Measurements from ENCODE around the gene STK11. TPM values are rescaled to one million over a fixed set of nuclear protein-coding genes. Genes with fewer than 3 reads are reported as not detected.

Gene STK11
- total RNA-seq, 1 experiment from 2014 or later: 116 TPM

- TF ChIP-seq TCF7L2 (IDR thresholded peaks at IDR 0.05; ENCODE audit: low read depth, low read length): no peak
- no peak for TF ChIP-seq REST (IDR thresholded peaks at IDR 0.05; ENCODE audit: insufficient read depth in 1 of 2, low read depth in 2 of 2, low read length in 1 of 2)
- no peak for TF ChIP-seq SIN3A (IDR thresholded peaks at IDR 0.05; ENCODE audit: borderline replicate concordance, insufficient read depth, low read depth, low read length)
- no peak for TF ChIP-seq CTCF (IDR thresholded peaks at IDR 0.05)
- ATAC-seq: no peak
- H3K4me3 ChIP-seq (ENCODE audit: low read depth in 2 of 2, low read length in 2 of 2): no peak overlapping the region
- no peaks in the 10 kb centered on the region for H3K36me3 ChIP-seq (ENCODE audit: control insufficient read depth, insufficient read depth, low read length)
- ChIA-PET CTCF (no interaction called here), POLR2A (no interaction called here)
- no peak for DNase-seq (ENCODE audit: low read depth, low spot score)
- H3K27ac ChIP-seq (ENCODE audit: low read length): no peak overlapping the region; the same call in 1 of the 2 replicates
- peaks cover 15% of the 10 kb centered on the region for H3K4me1 ChIP-seq (ENCODE audit: control insufficient read depth, insufficient read depth, low read length)
- BruUV-seq (replicated peaks): no TSS peak
- no peaks in the 10 kb centered on the region for H3K9me3 ChIP-seq (ENCODE audit: control insufficient read depth, insufficient read depth, low read depth, low read length)
- in situ Hi-C loops (cut with HindIII; ENCODE audit: low pct_unique_long_range_greater_than_20kb, low sequenced_read_pairs): no loop called here
- H3K27me3 ChIP-seq (ENCODE audit: control insufficient read depth, insufficient read depth, low read length): no peaks in the 10 kb centered on the region
- intact Hi-C loops (cut with micrococcal nuclease; ENCODE audit: unreplicated experiment): no loop called here
These were observed 27.6 kb downstream of the STK11 start for GRCh38 chr19:1233115-1233667.

- Histone ChIP-seq H3K4me3 (ENCODE audit: low read depth in 2 of 2, low read length in 2 of 2) (no peak overlapping the region), H3K9me3 (ENCODE audit: control insufficient read depth, insufficient read depth, low read depth, low read length) (no peaks in the 10 kb centered on the region), H3K27me3 (ENCODE audit: control insufficient read depth, insufficient read depth, low read length) (no peaks in the 10 kb centered on the region), H3K4me1 (ENCODE audit: control insufficient read depth, insufficient read depth, low read length) (peaks cover 25% of the 10 kb centered on the region), H3K27ac (ENCODE audit: low read length) (no peak overlapping the region), H3K36me3 (ENCODE audit: control insufficient read depth, insufficient read depth, low read length) (no peaks in the 10 kb centered on the region)
- BruUV-seq (replicated peaks): no TSS peak
- no peak for DNase-seq (ENCODE audit: low read depth, low spot score)
- no peak for ATAC-seq
- ChIA-PET POLR2A (no interaction called here), CTCF (interaction anchor here (0.7 kb wide), 1 partner anchor 11 kb away, joined by 4 read pairs; no protein-coding TSS in a partner anchor)
- TF ChIP-seq TCF7L2 (IDR thresholded peaks at IDR 0.05; ENCODE audit: low read depth, low read length): no peak
- no peak for TF ChIP-seq POLR2AphosphoS5 (IDR thresholded peaks at IDR 0.05; ENCODE audit: low read depth, low read length)
- no peak for TF ChIP-seq CTCF (IDR thresholded peaks at IDR 0.05)
- no peak for TF ChIP-seq REST (IDR thresholded peaks at IDR 0.05; ENCODE audit: insufficient read depth in 1 of 2, low read depth in 2 of 2, low read length in 1 of 2)
- TF ChIP-seq SIN3A (IDR thresholded peaks at IDR 0.05; ENCODE audit: borderline replicate concordance, insufficient read depth, low read depth, low read length): no peak
- in situ Hi-C loops (cut with HindIII; ENCODE audit: low pct_unique_long_range_greater_than_20kb, low sequenced_read_pairs): no loop called here
- intact Hi-C loops (cut with micrococcal nuclease; ENCODE audit: unreplicated experiment): no loop called here
These were observed 28.7 kb downstream of the STK11 start for GRCh38 chr19:1234051-1234954.
